Neural cell (in vitro differentiated cells): ENCODE results near the gene GARIN3.

Experiments
- CTCF ChIP-seq: fragments of 450-650 bp; IDR thresholded peaks from 2 replicates; pipeline ENCODE4 v1.5.1; 2014; ENCODE audit warnings: antibody characterized with exemption, mild to moderate bottlenecking, moderate library complexity; ENCODE audit not compliant: poor library complexity, severe bottlenecking
- EP300 ChIP-seq: fragments of 450-650 bp; conservative IDR thresholded peaks from 2 replicates; pipeline ENCODE4 v1.6.1; 2014; ENCODE audit warnings: antibody characterized with exemption, mild to moderate bottlenecking, moderate library complexity; ENCODE audit not compliant: poor library complexity, severe bottlenecking
- EZH2 ChIP-seq: fragments of 200-600, 300-800 bp; shearing (Covaris generic), sonication (generic); IDR thresholded peaks from 2 replicates; pipeline ENCODE4 v1.6.1; 2014; ENCODE audit warnings: antibody characterized with exemption, low read length, borderline replicate concordance, mild to moderate bottlenecking; ENCODE audit not compliant: insufficient read depth, poor library complexity, severe bottlenecking
- MXI1 ChIP-seq: fragments of 450-650 bp; conservative IDR thresholded peaks from 2 replicates; pipeline ENCODE4 v1.6.1; 2014; ENCODE audit warnings: antibody characterized with exemption, mild to moderate bottlenecking; ENCODE audit not compliant: poor library complexity, severe bottlenecking
- POLR2AphosphoS5 ChIP-seq: IDR thresholded peaks from 2 replicates; pipeline ENCODE4 v1.6.1; 2012
- RAD21 ChIP-seq: fragments of 450-650 bp; conservative IDR thresholded peaks from 2 replicates; pipeline ENCODE4 v1.6.1; 2014; ENCODE audit warnings: antibody characterized with exemption, mild to moderate bottlenecking, moderate library complexity
- SMC3 ChIP-seq: fragments of 450-650 bp; conservative IDR thresholded peaks from 2 replicates; pipeline ENCODE4 v1.6.1; 2014; ENCODE audit warnings: antibody characterized with exemption, mild to moderate bottlenecking, moderate library complexity; ENCODE audit not compliant: poor library complexity
- TF ChIP-seq, protein P1 (sequence below): IDR thresholded peaks from 2 replicates; pipeline ENCODE4 v1.6.1; 2012; ENCODE audit warnings: borderline replicate concordance

DNA sequence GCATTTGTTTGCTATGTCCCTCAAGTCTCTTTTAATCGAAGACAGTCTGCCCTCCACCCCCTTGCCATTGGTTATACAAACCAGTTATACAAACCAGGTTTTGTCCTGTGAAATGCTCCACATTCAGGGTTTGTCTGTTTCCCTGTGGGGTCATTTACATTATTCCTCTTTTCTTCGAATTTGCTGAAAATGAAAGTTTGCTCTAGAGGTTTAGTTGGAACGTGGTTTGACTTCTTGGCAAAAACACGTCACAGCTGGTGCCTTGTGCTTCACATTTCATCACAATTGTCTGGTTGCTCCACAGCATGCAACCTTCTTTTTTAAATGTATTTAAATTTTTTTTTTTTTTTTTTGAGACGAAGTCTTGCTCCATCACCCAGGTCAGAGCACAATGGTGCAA, 53.1 kb downstream of the GARIN3 start:
- TF ChIP-seq CTCF (no peak), SMC3 (no peak), POLR2AphosphoS5 (no peak), EZH2 (no peak), EP300 (no peak), RAD21 (no peak), MXI1 (no peak)
- TF ChIP-seq, protein P1, sequence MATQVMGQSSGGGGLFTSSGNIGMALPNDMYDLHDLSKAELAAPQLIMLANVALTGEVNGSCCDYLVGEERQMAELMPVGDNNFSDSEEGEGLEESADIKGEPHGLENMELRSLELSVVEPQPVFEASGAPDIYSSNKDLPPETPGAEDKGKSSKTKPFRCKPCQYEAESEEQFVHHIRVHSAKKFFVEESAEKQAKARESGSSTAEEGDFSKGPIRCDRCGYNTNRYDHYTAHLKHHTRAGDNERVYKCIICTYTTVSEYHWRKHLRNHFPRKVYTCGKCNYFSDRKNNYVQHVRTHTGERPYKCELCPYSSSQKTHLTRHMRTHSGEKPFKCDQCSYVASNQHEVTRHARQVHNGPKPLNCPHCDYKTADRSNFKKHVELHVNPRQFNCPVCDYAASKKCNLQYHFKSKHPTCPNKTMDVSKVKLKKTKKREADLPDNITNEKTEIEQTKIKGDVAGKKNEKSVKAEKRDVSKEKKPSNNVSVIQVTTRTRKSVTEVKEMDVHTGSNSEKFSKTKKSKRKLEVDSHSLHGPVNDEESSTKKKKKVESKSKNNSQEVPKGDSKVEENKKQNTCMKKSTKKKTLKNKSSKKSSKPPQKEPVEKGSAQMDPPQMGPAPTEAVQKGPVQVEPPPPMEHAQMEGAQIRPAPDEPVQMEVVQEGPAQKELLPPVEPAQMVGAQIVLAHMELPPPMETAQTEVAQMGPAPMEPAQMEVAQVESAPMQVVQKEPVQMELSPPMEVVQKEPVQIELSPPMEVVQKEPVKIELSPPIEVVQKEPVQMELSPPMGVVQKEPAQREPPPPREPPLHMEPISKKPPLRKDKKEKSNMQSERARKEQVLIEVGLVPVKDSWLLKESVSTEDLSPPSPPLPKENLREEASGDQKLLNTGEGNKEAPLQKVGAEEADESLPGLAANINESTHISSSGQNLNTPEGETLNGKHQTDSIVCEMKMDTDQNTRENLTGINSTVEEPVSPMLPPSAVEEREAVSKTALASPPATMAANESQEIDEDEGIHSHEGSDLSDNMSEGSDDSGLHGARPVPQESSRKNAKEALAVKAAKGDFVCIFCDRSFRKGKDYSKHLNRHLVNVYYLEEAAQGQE = no peak
